ENCODE data around the gene SIGLECL1.

Gene SIGLECL1

GRCh38 chr19:51250786-51251467 is at the start of gene SIGLECL1:
SIGLECL1 (plus strand) TSS chr19:51251080; CDS start chr19:51264073, 12,993 bp downstream.
- no peak within 1 kb of the TSS for H3K4me3 ChIP-seq (ENCODE audit: low read depth, low read length)
- DNase-seq (ENCODE audit: low read depth), result no peak
- TF ChIP-seq CTCF (IDR thresholded peaks at IDR 0.05; ENCODE audit: low read depth, low read length), result no peak
- TF ChIP-seq POLR2A (IDR thresholded peaks at IDR 0.05; ENCODE audit: extremely low read depth, insufficient read length), result no peak
- TF ChIP-seq MYC (IDR thresholded peaks at IDR 0.05; ENCODE audit: low read depth, low read length), result no peak
- TF ChIP-seq MAX (IDR thresholded peaks at IDR 0.05; ENCODE audit: low read depth, low read length), result no peak

- no peak for TF ChIP-seq POLR2A (IDR thresholded peaks at IDR 0.05; ENCODE audit: extremely low read depth, insufficient read length)
- no peak for TF ChIP-seq CTCF (IDR thresholded peaks at IDR 0.05; ENCODE audit: low read depth, low read length)
- TF ChIP-seq MYC (IDR thresholded peaks at IDR 0.05; ENCODE audit: low read depth, low read length), result 0 out of 2 replicates have a peak, but pooled peaks have one; percentile 44
- TF ChIP-seq MAX (IDR thresholded peaks at IDR 0.05; ENCODE audit: low read depth, low read length), result peak; percentile 93
- DNase-seq (ENCODE audit: low read depth), result peak; percentile 67
- no peak overlapping the region for H3K4me3 ChIP-seq (ENCODE audit: low read depth, low read length)
These were observed 49.2 kb upstream of the SIGLECL1 start for GRCh38 chr19:51201712-51202111.

- no peak for DNase-seq (ENCODE audit: low read depth)
- no peak for TF ChIP-seq MAX (IDR thresholded peaks at IDR 0.05; ENCODE audit: low read depth, low read length)
- no peak for TF ChIP-seq MYC (IDR thresholded peaks at IDR 0.05; ENCODE audit: low read depth, low read length)
- TF ChIP-seq CTCF (IDR thresholded peaks at IDR 0.05; ENCODE audit: low read depth, low read length), result no peak
- no peak for TF ChIP-seq POLR2A (IDR thresholded peaks at IDR 0.05; ENCODE audit: extremely low read depth, insufficient read length)
- no peak overlapping the region for H3K4me3 ChIP-seq (ENCODE audit: low read depth, low read length)
These were observed 47.0 kb upstream of the SIGLECL1 start for GRCh38 chr19:51203916-51204315.

GRCh38 chr19:51204321-51204720 is 46.6 kb upstream of the SIGLECL1 start:
- TF ChIP-seq CTCF (IDR thresholded peaks at IDR 0.05; ENCODE audit: low read depth, low read length) (no peak), MAX (IDR thresholded peaks at IDR 0.05; ENCODE audit: low read depth, low read length) (no peak), MYC (IDR thresholded peaks at IDR 0.05; ENCODE audit: low read depth, low read length) (no peak), POLR2A (IDR thresholded peaks at IDR 0.05; ENCODE audit: extremely low read depth, insufficient read length) (no peak)
- H3K4me3 ChIP-seq (ENCODE audit: low read depth, low read length), result no peak overlapping the region
- no peak for DNase-seq (ENCODE audit: low read depth)

GRCh38 chr19:51207747-51208146 is 43.1 kb upstream of the SIGLECL1 start:
- H3K4me3 ChIP-seq (ENCODE audit: low read depth, low read length), result no peak overlapping the region
- DNase-seq (ENCODE audit: low read depth), result no peak
- TF ChIP-seq MAX (IDR thresholded peaks at IDR 0.05; ENCODE audit: low read depth, low read length), result no peak
- no peak for TF ChIP-seq POLR2A (IDR thresholded peaks at IDR 0.05; ENCODE audit: extremely low read depth, insufficient read length)
- TF ChIP-seq MYC (IDR thresholded peaks at IDR 0.05; ENCODE audit: low read depth, low read length), result no peak
- TF ChIP-seq CTCF (IDR thresholded peaks at IDR 0.05; ENCODE audit: low read depth, low read length), result no peak
